Gastroesophageal sphincter (tissue), 4 donors: ENCODE data around the gene BHLHE41. TPM values are rescaled to one million over a fixed set of nuclear protein-coding genes. Genes with fewer than 3 reads are reported as not detected.

Experiments used
- ATAC-seq: fragments of 150-250 bp; one replicate; pipeline ENCODE4 v1.9.1; 2016; ENCODE audit warnings: mild to moderate bottlenecking, moderate library complexity
- H3K27ac ChIP-seq, 4 donors: fragments of 200-600 bp; sonication (generic) in 3 of 4; 1 replicate in 3 of 4; 2 replicates in 1 of 4; pipeline ENCODE4 v1.5.1; 2016 to 2019
- H3K27me3 ChIP-seq: fragments of 200-600 bp; sonication (generic); one replicate; pipeline ENCODE4 v1.5.1; 2019
- H3K36me3 ChIP-seq, 2 donors: fragments of 200-600 bp; sonication (generic); one replicate each; pipeline ENCODE4 v1.5.1; 2019; ENCODE audit warnings: control low read depth in 1 of 2
- H3K4me1 ChIP-seq, 3 donors: fragments of 200-600 bp; sonication (generic); 1 replicate in 2 of 3; 2 replicates in 1 of 3; pipeline ENCODE4 v1.5.1; 2016 to 2019; ENCODE audit warnings: control low read depth in 2 of 3
- H3K4me3 ChIP-seq, 2 donors: fragments of 200-600 bp; sonication (generic); one replicate each; pipeline ENCODE4 v1.5.1; 2019; ENCODE audit warnings: mild to moderate bottlenecking in 1 of 2, moderate library complexity in 1 of 2
- H3K9me3 ChIP-seq, 3 donors: fragments of 200-600 bp; sonication (generic); one replicate each; pipeline ENCODE4 v1.5.1; 2017 to 2019; ENCODE audit warnings: control low read depth in 2 of 3
- CTCF ChIP-seq, 4 experiments: fragments of 200-600 bp in 2 of 4; fragments of 450-650 bp in 2 of 4; sonication (generic) in 1 of 4; IDR thresholded peaks; one replicate each; pipeline ENCODE4 v1.5.1; 2017 to 2019; ENCODE audit warnings: antibody characterized with exemption in 4 of 4, mild to moderate bottlenecking in 2 of 4, moderate library complexity in 2 of 4
- EP300 ChIP-seq: sonication (generic); formaldehyde crosslinking; IDR thresholded peaks from one replicate; pipeline ENCODE4 v1.6.1; 2017; ENCODE audit warnings: antibody characterized with exemption, mild to moderate bottlenecking
- POLR2A ChIP-seq, 2 donors: fragments of 450-650 bp; IDR thresholded peaks; one replicate each; pipeline ENCODE4 v1.6.1; 2017; ENCODE audit warnings: antibody characterized with exemption in 2 of 2, mild to moderate bottlenecking in 2 of 2, moderate library complexity in 1 of 2
- POLR2AphosphoS5 ChIP-seq: sonication (generic); formaldehyde crosslinking; IDR thresholded peaks from one replicate; pipeline ENCODE4 v1.6.1; 2017; ENCODE audit warnings: antibody characterized with exemption
- WGBS, 2 donors: methylation state at CpG; one replicate each; pipeline ENCODE4 v1.1.5; 2018; ENCODE audit warnings: low coverage in 1 of 2; 5-methylcytosine and 5-hydroxymethylcytosine counted together
- total RNA-seq, 4 donors: library from RNA; depleted of rRNA; stranded (reverse); fragments of >200 nt; gene quantifications; one replicate each; pipeline ENCODE4 v1.1.0, GENCODE V29; 2016

Gene BHLHE41
- total RNA-seq, 4 donors from 2014 or later: 5.3 to 91.2 (median 21.7) TPM

- no peak for TF ChIP-seq EP300
- no peak for TF ChIP-seq POLR2A (IDR thresholded peaks at IDR 0.05)
- no peak for TF ChIP-seq POLR2AphosphoS5
- no peak for TF ChIP-seq CTCF (IDR thresholded peaks at IDR 0.05)
- Histone ChIP-seq H3K27ac (no peak overlapping the region), H3K36me3 (no peaks in the 10 kb centered on the region), H3K4me1 (peaks cover 5 to 25% (median 5%) of the 10 kb centered on the region in 3 donors), H3K4me3 (no peak overlapping the region), H3K9me3 (no peaks in the 10 kb centered on the region), H3K27me3 (no peaks in the 10 kb centered on the region)
- ATAC-seq: no peak
- 78 to 85% methylated on average over 15 to 17 of the region's 17 CpGs for WGBS, 2 donors
Measured at GRCh38 chr12:26156201-26156871, 31.5 kb upstream of the BHLHE41 start.

GRCh38 chr12:26153421-26154154 is 28.8 kb upstream of the BHLHE41 start:
- whole genome bisulfite sequencing, 2 donors: 34 to 41% methylated on average over 4 to 5 of the region's 5 CpGs
- H3K4me3 ChIP-seq: no peak overlapping the region
- no peaks in the 10 kb centered on the region for H3K9me3 ChIP-seq
- H3K27me3 ChIP-seq: no peaks in the 10 kb centered on the region
- TF ChIP-seq POLR2A (IDR thresholded peaks at IDR 0.05) (no peak), CTCF (IDR thresholded peaks at IDR 0.05) (peak in 2 of 4 experiments; percentile 15 to 22), EP300 (no peak), POLR2AphosphoS5 (peak; percentile 98)
- peak; percentile 85 for ATAC-seq
- peaks cover 6 to 37% (median 14%) of the 10 kb centered on the region in 3 donors for H3K4me1 ChIP-seq
- H3K27ac ChIP-seq: peak overlapping the region; percentile 42 to 67 (median 54)
- no peaks in the 10 kb centered on the region for H3K36me3 ChIP-seq

- TF ChIP-seq POLR2AphosphoS5: no peak
- no peak for TF ChIP-seq CTCF (IDR thresholded peaks at IDR 0.05)
- no peak for TF ChIP-seq EP300
- no peak for TF ChIP-seq POLR2A (IDR thresholded peaks at IDR 0.05)
- Histone ChIP-seq H3K9me3 (no peaks in the 10 kb centered on the region), H3K27me3 (no peaks in the 10 kb centered on the region), H3K27ac (peak overlapping the region in 3 of 4 donors; percentile 20 to 67 (median 42)), H3K4me1 (peaks cover 6 to 37% (median 14%) of the 10 kb centered on the region in 3 donors), H3K36me3 (no peaks in the 10 kb centered on the region), H3K4me3 (no peak overlapping the region)
- ATAC-seq: no peak
- WGBS, 2 donors: 54 to 86% methylated on average over 2 of the region's 2 CpGs
Measured at GRCh38 chr12:26152507-26153102, 27.8 kb upstream of the BHLHE41 start.

GRCh38 chr12:26150736-26151450 is 26.1 kb upstream of the BHLHE41 start:
- TF ChIP-seq POLR2AphosphoS5 (no peak), EP300 (no peak), POLR2A (IDR thresholded peaks at IDR 0.05) (no peak), CTCF (IDR thresholded peaks at IDR 0.05) (no peak)
- H3K27me3 ChIP-seq: no peaks in the 10 kb centered on the region
- ATAC-seq: peak; percentile 82
- no peaks in the 10 kb centered on the region for H3K9me3 ChIP-seq
- H3K27ac ChIP-seq: peak overlapping the region; percentile 35 to 76 (median 70)
- H3K4me3 ChIP-seq: no peak overlapping the region
- peaks cover 6 to 37% (median 14%) of the 10 kb centered on the region in 3 donors for H3K4me1 ChIP-seq
- 12 to 21% methylated on average over 2 of the region's 2 CpGs for WGBS, 2 donors
- H3K36me3 ChIP-seq: no peaks in the 10 kb centered on the region
